ENCODE measurements around the gene OR51A7.
"Not testable (repeated sequence)": the region's sequence is repeated elsewhere in the genome, so short reads cannot be mapped to it uniquely, and the experiment has no call there.

Gene OR51A7, protein sequence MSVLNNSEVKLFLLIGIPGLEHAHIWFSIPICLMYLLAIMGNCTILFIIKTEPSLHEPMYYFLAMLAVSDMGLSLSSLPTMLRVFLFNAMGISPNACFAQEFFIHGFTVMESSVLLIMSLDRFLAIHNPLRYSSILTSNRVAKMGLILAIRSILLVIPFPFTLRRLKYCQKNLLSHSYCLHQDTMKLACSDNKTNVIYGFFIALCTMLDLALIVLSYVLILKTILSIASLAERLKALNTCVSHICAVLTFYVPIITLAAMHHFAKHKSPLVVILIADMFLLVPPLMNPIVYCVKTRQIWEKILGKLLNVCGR

DNA sequence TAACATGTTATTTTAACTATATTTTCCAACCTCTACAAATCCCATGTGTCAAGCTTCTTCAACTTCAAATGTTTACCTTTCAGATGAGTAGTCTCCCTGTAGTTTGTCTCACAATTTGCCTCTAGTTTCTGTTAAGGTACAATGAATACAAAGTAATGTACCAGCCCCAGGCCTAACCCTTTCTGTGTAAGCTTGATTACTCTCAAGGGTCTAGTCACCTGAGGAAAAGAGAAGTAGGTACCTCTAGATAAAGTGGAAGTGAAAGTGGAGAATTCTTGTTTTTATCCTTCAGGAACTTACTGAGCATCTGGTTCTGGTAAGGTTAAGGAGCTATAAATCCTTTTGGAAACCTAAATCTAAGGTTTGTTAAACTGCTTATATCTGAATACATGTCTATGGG is at the start of gene OR51A7:
OR51A7 (plus strand) TSS at position 300 of the 400 bp plus-strand sequence. CDS start 3,587 bp downstream, outside the sequence.
- DNase-seq: no peak

DNA sequence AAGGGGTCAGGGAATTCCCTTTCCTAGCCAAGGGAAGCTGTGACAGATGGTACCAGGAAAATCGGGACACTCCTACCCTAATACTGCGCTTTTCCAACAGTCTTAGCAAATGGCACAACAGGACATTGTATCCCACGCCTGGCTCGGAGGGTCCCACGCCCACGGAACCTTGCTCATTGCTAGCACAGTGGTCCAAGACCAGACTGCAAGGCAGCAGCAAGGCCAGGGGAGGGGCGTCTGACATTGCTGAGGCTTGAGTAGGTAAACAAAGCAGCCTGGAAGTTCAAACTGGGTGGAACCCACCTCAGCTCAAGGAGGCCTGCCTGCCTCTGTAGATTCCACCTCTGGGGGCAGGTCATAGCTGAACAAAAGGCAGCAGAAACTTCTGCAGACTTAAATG is 49.3 kb upstream of the OR51A7 start:
- not testable (repeated sequence) for DNase-seq

DNA sequence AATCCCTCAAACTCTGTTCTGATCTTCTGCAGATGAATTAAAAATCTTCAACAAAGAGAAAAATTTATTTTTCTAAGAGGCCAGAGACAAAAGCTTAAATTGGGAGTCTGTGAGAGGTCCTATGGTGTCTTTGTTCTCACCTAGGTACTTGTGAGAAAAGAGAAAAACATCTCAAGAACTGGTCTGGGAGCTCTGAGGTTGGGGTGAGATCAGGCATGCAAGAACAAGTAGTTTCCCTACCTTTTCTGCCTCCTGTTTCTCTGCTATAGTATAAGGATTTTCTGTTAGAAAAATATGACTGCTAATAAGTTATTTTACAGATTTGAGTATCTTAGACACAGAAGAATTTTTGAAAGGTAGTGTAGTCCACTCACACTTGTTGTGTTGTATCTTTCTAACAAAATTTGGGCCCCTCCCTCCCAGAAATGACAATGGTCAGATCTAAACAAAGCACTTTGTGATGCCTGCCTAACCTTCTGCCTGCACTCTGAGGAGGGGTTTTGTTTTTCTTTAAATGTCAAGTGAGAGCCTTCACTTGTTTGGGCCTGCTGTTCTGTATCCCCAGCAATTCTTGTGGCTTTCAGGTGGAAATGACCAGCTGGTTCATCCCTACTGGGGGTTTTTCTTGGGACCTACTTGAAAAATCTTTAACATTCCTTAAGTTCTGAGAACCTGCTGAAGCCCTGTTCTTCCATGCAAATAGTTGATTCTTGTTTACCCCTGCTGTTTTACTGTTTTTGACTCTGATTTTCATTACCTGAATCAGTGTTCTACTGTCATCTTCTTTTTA is 40.9 kb upstream of the OR51A7 start:
- no peak for DNase-seq

DNA sequence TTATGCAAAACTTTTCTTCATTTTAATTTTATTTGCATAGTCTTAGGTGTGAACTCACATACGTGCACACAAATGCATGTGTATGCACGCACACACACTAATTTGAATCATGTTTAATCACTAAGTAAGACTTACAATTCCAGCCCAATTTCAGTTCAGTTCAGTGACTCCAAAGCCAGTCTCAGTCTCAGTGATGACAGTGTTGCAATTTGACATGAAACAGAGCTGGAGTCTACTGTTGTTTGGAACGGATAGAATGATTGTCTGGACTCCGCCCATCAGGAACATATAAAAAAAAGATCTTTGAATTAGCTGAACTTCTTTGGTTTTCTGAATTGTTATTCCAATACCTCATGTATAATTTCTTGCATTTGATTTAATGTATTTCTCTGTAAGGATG is 39.7 kb upstream of the OR51A7 start:
- no peak for DNase-seq

DNA sequence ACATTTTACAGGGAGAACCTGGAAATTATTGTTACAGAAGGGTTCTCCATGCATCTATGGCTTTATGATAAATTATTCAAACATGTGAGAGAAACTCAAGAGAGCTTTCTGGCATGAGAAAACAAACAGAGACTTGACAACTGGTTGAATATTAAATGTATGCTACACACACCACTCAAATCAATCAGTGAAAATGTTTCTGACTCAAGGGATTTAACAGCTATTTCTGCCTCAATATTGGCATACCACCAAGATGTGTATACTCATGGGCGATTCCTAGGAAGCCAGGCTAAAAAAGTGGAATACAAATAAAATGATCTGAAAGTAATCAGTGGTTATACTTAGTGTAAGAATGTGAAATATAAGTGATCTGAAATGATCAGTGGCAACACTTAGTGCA is 37.7 kb upstream of the OR51A7 start:
- no peak for DNase-seq

DNA sequence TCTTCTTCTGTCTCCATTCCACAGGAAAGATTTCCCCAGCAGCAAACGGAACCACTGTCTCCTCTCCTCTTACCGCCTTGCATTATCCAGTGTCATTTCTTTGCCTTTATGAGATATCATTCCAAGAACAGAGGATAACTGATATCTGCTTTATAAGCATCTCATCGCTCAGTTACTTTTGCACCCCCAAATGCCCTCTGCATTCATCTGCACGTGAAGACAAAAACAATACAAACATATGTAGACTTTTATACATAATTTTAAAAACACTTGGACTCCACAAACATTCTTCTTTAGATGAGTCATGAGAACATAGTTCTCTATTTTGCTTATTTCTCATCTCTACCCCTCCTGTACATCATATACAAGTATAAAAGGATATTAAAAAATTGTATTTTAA is 22.4 kb upstream of the OR51A7 start:
- DNase-seq: no peak

DNA sequence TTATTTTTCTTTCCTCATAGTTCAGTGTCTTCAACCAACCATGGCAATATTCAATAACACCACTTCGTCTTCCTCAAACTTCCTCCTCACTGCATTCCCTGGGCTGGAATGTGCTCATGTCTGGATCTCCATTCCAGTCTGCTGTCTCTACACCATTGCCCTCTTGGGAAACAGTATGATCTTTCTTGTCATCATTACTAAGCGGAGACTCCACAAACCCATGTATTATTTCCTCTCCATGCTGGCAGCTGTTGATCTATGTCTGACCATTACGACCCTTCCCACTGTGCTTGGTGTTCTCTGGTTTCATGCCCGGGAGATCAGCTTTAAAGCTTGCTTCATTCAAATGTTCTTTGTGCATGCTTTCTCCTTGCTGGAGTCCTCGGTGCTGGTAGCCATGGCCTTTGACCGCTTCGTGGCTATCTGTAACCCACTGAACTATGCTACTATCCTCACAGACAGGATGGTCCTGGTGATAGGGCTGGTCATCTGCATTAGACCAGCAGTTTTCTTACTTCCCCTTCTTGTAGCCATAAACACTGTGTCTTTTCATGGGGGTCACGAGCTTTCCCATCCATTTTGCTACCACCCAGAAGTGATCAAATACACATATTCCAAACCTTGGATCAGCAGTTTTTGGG is 21.6 kb upstream of the OR51A7 start, which contains the start of gene OR51T1:
OR51T1 (plus strand) TSS at position 41 of the 641 bp plus-strand sequence; CDS start at position 41, 0 bp downstream.
- no peak for DNase-seq

DNA sequence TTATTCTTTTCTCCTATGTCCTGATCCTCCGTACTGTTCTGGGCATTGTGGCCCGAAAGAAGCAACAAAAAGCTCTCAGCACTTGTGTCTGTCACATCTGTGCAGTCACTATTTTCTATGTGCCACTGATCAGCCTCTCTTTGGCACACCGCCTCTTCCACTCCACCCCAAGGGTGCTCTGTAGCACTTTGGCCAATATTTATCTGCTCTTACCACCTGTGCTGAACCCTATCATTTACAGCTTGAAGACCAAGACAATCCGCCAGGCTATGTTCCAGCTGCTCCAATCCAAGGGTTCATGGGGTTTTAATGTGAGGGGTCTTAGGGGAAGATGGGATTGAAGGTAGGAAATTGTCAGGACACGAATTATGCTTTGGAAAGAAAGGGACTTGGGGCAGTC is 21.0 kb upstream of the OR51A7 start:
- DNase-seq: no peak

DNA sequence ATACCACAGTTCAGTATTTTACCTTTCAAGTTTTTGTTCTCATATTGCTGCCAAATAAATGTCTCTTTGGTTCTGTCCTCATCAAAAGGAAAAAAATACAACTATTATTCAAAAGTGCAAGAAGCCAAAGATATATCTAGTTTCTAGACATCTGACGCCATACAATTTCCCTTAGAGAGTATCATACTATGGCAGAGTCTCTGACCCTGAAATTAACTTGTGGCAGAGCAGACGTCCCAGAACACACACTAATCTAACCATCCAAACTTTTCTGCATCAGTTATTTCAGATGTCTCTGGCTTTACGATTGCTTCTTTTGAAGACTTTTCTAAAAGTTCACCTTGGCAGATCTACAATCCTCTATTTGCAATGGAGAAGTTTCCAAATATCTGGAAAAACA is 19.2 kb upstream of the OR51A7 start:
- DNase-seq: no peak

DNA sequence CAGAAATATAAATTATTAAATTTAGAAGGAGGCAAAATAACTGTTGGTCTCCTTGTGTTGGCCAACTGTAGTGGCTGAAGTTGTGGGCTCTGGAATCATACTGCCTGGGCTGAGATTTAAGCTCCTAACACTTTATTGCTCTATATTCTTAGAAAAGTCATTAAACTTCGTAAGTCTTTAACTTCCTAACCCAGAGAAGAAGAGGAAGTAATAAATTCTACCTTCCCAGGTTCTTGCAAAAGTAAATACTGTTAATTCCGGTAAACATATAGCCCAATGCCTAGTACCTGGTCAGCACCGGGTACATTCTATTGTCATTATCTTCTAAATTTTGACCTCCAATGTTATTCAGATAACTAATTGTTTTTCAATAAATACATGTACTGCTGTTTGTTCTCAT is 17.4 kb upstream of the OR51A7 start:
- no peak for DNase-seq

DNA sequence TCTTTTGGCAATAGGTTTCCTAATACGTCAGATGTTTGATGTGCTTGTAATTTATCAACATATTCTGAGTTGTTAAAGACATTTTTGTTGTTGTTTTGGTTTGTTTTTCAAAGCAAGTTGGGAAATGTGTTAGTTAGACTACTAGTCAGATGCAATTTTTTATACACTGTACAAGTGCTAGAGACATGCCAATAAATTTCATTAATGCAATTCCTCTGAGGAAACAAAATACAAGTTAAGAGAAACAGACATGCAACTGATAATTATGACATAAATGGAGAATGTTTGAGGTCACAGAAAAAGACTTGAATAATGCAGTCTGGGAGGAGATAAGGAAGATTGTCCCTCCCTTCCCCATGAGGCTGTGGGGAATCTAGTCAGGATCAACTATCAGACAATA is 16.0 kb upstream of the OR51A7 start:
- DNase-seq: no peak

DNA sequence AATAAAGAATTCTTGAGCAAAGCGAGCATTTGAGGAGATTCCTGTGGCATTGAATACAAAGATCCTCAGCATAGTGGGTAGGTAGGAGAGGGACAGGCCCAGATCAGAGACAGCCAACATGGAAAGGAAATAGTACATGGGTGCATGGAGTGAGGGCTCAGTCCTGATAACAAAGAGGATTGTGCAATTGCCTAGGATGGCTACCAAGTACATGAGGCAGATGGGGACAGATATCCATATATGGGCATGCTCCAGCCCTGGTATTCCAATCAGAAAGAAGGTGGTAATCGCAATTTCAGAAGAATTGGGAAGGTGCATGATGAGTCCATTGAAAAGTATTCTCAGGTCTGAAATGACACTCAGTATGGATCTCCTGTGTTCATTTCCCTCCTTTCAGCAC is 13.3 kb upstream of the OR51A7 start:
- DNase-seq: no peak

DNA sequence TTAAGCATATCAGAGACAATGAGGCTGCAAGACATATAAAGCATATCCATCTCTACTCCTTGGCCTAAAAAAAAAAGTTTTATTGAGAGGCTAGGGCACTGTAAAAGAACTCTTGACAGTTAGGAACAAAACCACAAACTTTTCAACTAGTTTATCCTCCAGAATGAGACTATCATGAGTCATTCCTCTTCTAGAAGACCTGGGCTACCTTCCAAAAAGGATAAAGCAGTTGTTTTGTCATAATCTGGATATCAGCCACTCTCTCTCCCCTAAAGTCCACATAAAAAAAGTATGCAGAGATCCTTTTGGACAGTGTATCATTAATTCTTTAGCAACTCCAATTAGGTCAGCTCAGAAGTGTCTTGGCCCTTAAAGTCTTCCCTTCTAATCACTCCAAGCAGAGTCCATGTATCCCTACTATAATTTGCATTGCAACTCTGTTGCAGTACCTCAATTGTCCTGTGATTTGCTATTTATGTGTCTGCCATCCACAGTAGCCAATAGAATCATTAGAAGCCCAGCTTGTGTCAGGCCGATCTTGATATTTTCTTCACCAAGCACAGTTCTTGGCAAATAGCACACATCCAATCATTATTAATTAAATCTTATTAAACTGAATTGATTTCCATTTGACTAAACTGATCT is 11.5 kb upstream of the OR51A7 start:
- no peak for DNase-seq

DNA sequence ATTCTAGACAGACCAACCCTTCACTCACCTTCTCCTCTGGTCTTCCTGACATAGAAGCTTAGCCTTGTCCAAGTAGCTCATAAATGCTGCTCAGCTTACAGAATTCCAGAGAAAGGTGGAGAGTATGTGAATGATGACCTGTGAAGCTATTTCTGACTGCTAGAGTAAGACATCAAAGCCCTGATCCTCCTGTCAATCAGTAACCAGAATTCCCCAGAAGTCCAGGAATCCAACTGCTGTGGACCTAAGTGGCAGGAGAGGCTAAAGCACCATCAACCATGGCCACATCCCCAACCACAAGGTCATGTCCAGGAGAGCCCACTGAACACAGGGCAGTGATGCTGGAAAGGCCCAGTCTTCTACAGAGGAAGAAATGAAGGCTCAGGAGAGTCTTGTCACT is 13.0 kb downstream of the OR51A7 start:
- DNase-seq: no peak

DNA sequence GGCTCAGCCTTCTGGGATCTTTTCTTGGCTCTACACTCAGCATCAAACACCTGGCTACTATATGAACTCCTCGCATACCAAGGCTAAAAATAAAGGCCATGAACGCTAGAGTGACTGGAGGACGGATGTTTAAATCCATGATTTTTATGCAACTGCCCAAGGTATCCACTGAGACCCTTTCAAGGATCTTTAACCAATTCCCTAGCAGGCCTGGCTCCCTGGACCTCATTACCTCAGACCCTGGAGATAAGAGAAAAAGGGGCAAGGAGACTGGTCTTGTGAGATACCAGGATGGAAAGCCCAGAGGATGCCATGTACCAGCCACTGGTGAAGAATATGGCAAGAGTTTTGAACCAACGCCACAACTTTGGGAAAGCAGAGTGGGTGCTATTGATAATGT is 15.7 kb downstream of the OR51A7 start, which contains the start of gene OR51G2:
OR51G2 (minus strand) TSS at position 101 of the 400 bp plus-strand sequence. CDS start 3,687 bp downstream, outside the sequence.
- DNase-seq: no peak

DNA sequence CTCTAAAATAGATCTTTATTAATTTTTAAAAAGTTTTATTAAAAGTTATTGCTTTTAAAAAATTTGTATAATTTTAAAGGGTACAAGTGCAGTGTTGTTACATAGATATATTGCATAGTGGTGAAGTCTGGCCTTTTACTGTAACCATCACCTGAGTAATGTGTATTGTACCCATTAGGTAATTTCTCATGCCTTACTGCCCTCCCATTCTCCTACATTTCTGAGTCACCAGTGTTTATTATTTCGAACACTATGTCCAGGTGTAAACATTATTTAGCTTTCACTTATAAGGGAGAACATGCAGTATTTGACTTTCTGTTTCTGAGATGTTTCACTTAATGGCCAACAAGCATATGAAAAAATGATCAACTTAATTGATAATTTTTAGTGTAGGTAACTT is 18.2 kb downstream of the OR51A7 start:
- no peak for DNase-seq

DNA sequence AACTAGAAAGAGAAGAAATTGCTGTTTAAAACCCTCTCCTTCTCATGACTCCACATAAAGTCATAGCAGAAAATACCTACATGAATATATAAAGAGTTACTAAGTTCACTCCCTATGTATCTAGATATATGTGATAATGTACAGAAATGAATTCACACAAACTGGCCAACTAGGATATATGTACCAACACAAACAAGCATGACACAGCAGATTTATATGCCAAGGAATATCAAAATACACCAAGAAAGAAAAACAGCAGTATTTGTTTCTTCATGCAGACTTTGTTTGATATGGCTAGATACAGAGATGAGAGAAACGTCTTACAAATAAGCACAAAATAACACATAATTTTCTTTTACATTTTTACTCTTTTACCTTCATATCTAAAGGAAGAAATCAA is 18.7 kb downstream of the OR51A7 start:
- DNase-seq: no peak

DNA sequence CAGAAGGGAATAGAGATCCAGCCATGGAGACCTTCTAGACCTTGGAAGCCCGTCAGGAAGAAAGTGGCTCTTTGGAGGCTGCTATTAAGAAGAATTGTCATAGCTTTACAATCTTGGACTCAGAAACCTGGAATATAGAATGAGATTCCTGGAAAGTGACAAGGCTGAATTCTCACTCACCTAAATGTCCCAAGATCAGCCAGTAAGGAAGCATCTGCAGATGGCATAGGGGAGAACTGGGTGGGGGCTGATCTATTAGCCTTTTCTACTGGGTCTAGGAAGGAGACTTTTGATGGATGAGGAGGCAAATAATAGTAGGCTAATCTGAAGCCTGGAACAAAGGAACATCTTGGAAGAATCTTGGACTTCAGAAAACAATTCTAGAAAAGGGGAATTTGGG is 20.7 kb downstream of the OR51A7 start, which contains the start of gene OR51G1:
OR51G1 (minus strand) TSS at position 101 of the 400 bp plus-strand sequence; CDS start at position 101, 0 bp downstream.
- no peak for DNase-seq

DNA sequence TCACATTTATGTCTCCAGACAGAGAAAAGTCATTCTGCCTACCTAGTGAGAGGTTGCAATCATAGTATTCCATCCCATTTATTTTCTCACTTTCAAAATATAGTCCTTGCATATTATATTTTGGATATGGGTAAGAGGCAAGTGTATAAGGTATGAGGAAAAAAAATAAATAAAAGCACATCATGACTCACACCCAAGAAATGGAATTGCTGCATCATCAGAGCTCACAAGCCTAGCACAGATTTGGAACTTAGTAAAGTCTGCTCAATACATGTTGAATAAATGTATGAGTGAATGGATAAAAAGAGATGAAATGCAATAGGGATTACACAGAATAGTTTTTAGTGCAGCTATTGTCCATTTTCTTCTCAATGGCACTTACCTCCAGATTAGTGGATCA is 23.0 kb downstream of the OR51A7 start:
- DNase-seq: no peak

DNA sequence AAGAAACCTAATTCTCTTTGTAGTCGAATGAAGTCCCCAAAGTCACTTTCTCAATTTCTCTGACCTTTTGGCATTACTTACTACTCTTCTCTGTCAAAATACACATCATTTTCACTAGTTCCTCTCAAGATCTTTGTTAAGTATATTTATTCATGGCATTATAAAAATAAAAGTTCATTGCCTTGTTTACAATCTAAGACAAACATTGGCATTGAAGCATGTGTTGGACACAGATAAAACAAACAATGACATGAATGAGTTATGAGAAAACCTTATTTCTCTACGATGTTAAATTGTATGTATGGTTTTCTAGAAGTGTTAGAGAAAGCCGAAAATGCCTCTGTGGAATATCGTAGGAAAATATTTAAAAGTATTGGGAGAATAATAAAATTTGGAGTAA is 29.2 kb downstream of the OR51A7 start:
- no peak for DNase-seq

DNA sequence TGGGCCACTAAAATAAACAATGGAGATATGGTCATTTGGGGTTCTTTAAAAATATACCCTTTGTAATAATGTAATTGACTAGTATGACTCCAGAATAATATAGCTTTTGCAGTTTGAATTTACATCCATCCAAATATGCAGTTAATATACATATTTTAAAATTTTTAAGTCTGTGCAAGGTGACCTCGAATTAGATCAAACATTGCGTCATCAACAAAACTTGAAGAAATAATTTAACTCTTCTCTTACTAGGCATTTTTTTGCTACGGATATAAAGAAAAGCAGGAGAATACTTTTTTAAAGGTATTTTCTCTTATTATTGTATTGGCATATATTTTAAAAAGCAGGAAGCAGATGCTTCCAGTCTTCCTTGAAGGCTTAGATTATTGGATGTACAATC is 33.2 kb downstream of the OR51A7 start:
- DNase-seq: no peak

DNA sequence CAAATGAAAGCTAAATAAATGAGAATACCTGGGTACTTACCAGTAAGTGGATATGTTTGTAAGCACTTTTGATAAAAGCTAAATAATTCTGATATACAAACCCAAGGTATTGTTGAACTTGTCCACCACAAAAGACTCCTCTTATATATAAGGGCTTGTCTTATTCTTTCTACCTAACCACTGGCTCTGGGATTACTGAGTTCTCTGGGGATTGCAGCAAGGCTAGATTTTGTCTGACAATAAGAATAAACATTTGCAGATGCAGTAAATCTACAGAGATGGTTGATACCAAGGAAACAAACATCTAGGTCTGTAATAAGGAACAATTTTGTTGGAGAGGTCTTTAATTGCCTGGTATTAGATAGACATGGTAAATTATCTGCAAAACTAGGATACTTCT is 43.9 kb downstream of the OR51A7 start, which contains the start of gene OR51A4:
OR51A4 (minus strand) TSS at position 101 of the 400 bp plus-strand sequence. CDS start 505 bp downstream, outside the sequence.
- DNase-seq: no peak

DNA sequence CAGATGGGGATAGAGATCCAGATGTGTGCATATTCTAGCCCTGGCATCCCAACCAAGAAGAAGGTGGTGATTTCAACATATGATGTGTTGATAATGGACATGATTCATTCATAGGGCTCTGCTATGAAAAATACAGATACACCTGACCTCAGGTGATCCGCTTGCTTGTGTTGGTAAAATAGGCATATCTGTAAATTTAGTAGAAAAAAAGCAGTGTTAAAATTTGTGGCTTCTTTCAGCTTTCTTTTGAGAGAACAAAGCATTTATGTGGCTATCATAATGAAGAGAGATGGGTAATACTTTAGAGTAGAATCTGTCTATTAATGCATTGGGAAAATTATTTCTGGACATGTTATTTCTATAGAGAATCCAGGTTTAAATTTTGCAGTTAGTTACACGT is 52.0 kb downstream of the OR51A7 start, which contains the start of gene OR51A2:
OR51A2 (minus strand) TSS at position 101 of the 400 bp plus-strand sequence; CDS start at position 101, 0 bp downstream.
- DNase-seq: not testable (repeated sequence)

Data from Kasumi-1 (cell line).